ENCODE measurements around the gene APCDD1L.

DNA sequence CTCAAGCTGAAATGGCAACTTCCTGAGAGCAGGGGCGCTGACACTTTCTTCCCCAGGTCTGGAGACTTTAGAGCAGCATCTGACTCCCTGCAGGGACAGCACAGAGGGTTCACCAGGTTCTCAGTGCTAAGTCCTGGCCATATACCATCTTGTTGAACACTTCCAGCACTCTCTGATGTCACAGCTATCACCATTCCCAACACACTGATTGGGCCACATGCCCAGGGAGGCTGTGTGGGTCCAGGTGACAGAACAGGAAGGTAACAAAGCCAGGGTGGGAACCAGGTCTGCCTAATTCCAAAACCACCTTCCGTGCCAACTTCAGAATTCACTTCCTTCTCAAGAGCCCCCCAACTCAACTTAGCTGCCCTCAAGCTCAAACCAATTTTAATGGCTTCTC, 4.3 kb downstream of the APCDD1L start:
- TF ChIP-seq CTCF (IDR thresholded peaks at IDR 0.05) (no peak), POLR2A (IDR thresholded peaks at IDR 0.05) (no peak)

All from heart left ventricle (tissue), 13 donors.